ENCODE measurements around the gene SFTPB. TPM values are rescaled to one million over a fixed set of nuclear protein-coding genes. Genes with fewer than 3 reads are reported as not detected.

Gene SFTPB
- total RNA-seq, 1 donor from 2014 or later, result not detected

GRCh38 chr2:85652056-85652455 is 15.9 kb downstream of the SFTPB start:
- Mint-ChIP-seq H3K9me3 (no peaks in the 10 kb centered on the region), H3K4me1 (ENCODE audit: low read depth) (peaks cover 6% of the 10 kb centered on the region), H3K36me3 (ENCODE audit: low read depth) (peaks cover 41% of the 10 kb centered on the region), H3K27ac (no peak overlapping the region), H3K4me3 (no peak overlapping the region), H3K27me3 (ENCODE audit: insufficient read depth) (no peaks in the 10 kb centered on the region)
- intact Hi-C loops (cut with micrococcal nuclease), result no loop called here
- no peak for DNase-seq (ENCODE audit: low spot score)

DNA sequence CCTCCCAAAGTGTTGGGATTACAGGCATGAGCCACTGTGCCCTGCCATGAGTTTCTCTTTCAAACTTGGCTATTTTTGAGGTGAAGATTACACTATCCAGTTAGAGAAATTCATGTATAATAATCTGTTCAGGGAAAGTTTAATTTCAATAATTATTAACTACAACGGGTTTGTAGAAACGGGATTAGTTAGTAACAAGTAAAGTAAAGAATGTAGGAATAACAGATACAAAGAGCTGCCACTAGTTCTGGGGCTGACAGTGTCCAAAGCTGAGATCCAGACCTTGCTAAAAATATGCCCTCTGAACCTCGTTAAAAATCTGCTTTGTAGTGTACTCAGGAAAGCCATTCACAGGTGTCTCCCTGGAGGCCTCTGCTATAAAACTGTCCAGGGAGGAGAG is 16.9 kb downstream of the SFTPB start:
- Mint-ChIP-seq H3K9me3 (no peaks in the 10 kb centered on the region), H3K4me1 (ENCODE audit: low read depth) (peaks cover 6% of the 10 kb centered on the region), H3K27ac (no peak overlapping the region), H3K27me3 (ENCODE audit: insufficient read depth) (no peaks in the 10 kb centered on the region), H3K4me3 (no peak overlapping the region), H3K36me3 (ENCODE audit: low read depth) (peaks cover 44% of the 10 kb centered on the region)
- no peak for DNase-seq (ENCODE audit: low spot score)
- intact Hi-C loops (cut with micrococcal nuclease), result no loop called here

DNA sequence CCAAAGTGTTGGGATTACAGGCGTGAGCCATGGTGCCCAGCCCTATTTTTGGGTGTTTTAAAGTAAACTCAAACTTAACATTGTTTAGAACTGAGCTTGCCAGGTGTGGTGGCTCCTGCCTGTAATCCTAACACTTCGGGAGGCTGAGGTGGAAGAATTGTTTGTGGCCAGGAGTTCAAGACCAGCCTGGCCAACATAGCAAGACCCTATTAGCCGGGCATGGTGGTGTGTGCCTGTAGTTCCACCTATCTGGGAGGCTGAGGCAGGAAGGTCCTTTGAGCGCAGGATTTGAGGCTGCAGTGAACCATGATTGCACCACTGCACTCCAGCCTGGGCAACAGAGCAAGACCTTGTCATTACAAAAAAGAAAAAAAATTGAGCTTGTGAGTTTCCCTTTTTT is 17.5 kb downstream of the SFTPB start:
- DNase-seq (ENCODE audit: low spot score), result no peak
- Mint-ChIP-seq H3K4me1 (ENCODE audit: low read depth) (peaks cover 6% of the 10 kb centered on the region), H3K9me3 (no peaks in the 10 kb centered on the region), H3K4me3 (no peak overlapping the region), H3K36me3 (ENCODE audit: low read depth) (peaks cover 46% of the 10 kb centered on the region), H3K27ac (no peak overlapping the region), H3K27me3 (ENCODE audit: insufficient read depth) (no peaks in the 10 kb centered on the region)
- intact Hi-C loops (cut with micrococcal nuclease), result no loop called here

- no peak overlapping the region for H3K4me3 Mint-ChIP-seq
- H3K27ac Mint-ChIP-seq, result no peak overlapping the region
- intact Hi-C loops (cut with micrococcal nuclease), result no loop called here
- no peaks in the 10 kb centered on the region for H3K9me3 Mint-ChIP-seq
- H3K36me3 Mint-ChIP-seq (ENCODE audit: low read depth), result peaks cover 50% of the 10 kb centered on the region
- DNase-seq (ENCODE audit: low spot score), result no peak
- peaks cover 6% of the 10 kb centered on the region for H3K4me1 Mint-ChIP-seq (ENCODE audit: low read depth)
- H3K27me3 Mint-ChIP-seq (ENCODE audit: insufficient read depth), result no peaks in the 10 kb centered on the region
These were observed 18.5 kb downstream of the SFTPB start for GRCh38 chr2:85649201-85650190.

DNA sequence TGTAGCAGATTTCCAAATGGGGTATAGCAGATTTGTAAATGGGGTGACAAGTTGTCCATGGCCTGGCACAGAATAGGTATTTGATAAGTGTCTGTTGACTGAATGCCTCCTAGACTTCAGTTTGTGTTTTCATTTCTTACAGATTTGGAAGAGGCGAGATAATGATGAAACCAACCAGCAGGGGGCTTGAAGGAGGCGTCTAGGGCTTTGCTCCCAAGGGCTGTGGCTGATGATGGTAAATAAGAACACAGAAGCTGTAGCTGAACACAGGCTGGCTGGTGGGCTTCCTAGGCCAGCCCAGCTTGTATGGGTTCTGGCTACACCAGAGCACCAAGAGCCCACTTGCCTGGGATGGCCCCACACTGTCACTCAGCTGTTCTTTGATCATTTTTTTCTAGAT is 19.4 kb downstream of the SFTPB start:
- Mint-ChIP-seq H3K27me3 (ENCODE audit: insufficient read depth) (no peaks in the 10 kb centered on the region), H3K4me3 (no peak overlapping the region), H3K27ac (peak overlapping the region; percentile 22), H3K36me3 (ENCODE audit: low read depth) (peaks cover 49% of the 10 kb centered on the region), H3K4me1 (ENCODE audit: low read depth) (peaks cover 6% of the 10 kb centered on the region), H3K9me3 (no peaks in the 10 kb centered on the region)
- intact Hi-C loops (cut with micrococcal nuclease), result no loop called here
- DNase-seq (ENCODE audit: low spot score), result no peak

DNA sequence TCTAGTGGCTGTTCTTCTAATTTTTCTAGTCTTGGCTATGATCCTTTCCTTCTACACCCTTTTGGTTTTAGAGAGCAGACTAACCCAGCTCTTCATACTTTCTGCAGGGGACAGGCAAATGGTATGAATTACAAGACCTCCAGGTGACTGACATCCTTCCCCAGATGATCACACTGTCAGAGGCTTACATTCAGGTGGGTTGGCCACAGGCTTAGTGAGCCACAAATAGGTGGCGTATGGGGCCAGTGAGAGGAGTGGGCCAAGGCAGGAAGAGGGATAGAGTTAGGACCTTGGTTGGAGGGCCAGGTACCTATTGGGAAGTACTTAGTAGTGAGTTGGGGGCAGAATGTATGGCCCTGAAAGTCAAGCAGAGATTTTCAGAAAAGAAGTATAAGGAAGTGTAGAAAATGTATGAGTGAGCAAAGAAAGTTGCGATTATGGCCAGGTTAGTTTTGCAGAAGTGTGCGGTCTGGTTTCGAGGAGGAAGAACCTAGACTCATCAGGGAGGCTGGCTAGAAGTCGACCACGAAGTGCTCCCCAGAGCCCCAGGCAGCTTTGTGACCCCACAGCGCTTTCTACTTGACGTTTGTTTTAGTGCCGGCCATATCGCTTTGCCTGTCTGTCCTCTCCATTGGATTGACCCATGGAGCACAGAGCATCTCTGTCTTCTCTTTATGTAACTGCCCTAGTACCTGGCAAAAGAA is 20.0 kb downstream of the SFTPB start:
- Mint-ChIP-seq H3K27ac (no peak overlapping the region), H3K36me3 (ENCODE audit: low read depth) (peaks cover 47% of the 10 kb centered on the region), H3K9me3 (no peaks in the 10 kb centered on the region), H3K4me3 (no peak overlapping the region), H3K27me3 (ENCODE audit: insufficient read depth) (no peaks in the 10 kb centered on the region), H3K4me1 (ENCODE audit: low read depth) (peaks cover 8% of the 10 kb centered on the region)
- intact Hi-C loops (cut with micrococcal nuclease), result no loop called here
- no peak for DNase-seq (ENCODE audit: low spot score)

- DNase-seq (ENCODE audit: low spot score), result no peak
- Mint-ChIP-seq H3K4me3 (no peak overlapping the region), H3K9me3 (no peaks in the 10 kb centered on the region), H3K4me1 (ENCODE audit: low read depth) (peaks cover 22% of the 10 kb centered on the region), H3K27me3 (ENCODE audit: insufficient read depth) (no peaks in the 10 kb centered on the region), H3K36me3 (ENCODE audit: low read depth) (peaks cover 52% of the 10 kb centered on the region), H3K27ac (no peak overlapping the region)
- intact Hi-C loops (cut with micrococcal nuclease), result no loop called here
These were observed 21.8 kb downstream of the SFTPB start for GRCh38 chr2:85646166-85646565.

DNA sequence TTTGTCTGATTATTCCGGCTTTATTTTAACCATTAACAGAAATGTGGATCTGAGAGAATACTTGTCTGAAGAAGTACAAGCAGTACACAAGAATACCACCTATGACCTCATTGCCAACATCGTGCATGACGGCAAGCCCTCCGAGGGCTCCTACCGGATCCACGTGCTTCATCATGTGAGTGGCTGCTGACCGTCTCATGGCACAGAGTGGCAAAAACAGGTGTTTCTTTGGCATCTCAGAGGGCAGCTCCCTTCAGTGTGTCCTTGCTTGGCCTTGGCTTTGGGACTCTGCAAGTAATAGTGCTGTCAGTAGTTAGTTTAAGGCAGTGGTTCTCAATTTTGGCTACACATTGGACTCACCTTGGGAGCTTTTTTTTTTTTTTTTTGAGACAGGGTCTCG is 23.1 kb downstream of the SFTPB start:
- intact Hi-C loops (cut with micrococcal nuclease), result no loop called here
- Mint-ChIP-seq H3K27ac (no peak overlapping the region), H3K36me3 (ENCODE audit: low read depth) (peaks cover 59% of the 10 kb centered on the region), H3K4me3 (no peak overlapping the region), H3K9me3 (no peaks in the 10 kb centered on the region), H3K27me3 (ENCODE audit: insufficient read depth) (no peaks in the 10 kb centered on the region), H3K4me1 (ENCODE audit: low read depth) (peaks cover 27% of the 10 kb centered on the region)
- DNase-seq (ENCODE audit: low spot score), result no peak

DNA sequence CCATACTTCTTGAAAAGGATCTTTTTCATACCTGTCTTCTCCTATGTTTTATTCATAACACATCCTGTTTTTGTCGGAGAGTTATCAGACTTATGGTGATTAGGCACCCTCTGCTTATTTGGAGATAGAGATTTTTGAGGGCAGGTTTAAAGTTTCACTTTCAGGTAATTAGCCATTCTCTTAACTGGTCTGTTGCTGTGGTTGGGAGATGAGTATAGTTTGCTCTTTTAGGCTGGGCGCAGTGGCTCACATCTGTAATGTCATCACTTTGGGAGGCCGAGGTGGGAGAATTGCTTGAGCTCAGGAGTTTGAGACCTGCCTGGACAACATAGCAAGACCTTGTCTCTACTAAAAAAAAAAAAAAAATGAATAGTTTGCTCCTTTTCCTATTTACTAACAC is 25.3 kb downstream of the SFTPB start:
- Mint-ChIP-seq H3K27ac (no peak overlapping the region), H3K4me3 (no peak overlapping the region), H3K9me3 (no peaks in the 10 kb centered on the region), H3K27me3 (ENCODE audit: insufficient read depth) (no peaks in the 10 kb centered on the region), H3K4me1 (ENCODE audit: low read depth) (peaks cover 22% of the 10 kb centered on the region), H3K36me3 (ENCODE audit: low read depth) (peaks cover 54% of the 10 kb centered on the region)
- DNase-seq (ENCODE audit: low spot score), result no peak
- intact Hi-C loops (cut with micrococcal nuclease), result no loop called here

GRCh38 chr2:85635636-85636035 is 32.4 kb downstream of the SFTPB start:
- intact Hi-C loops (cut with micrococcal nuclease), result no loop called here

GRCh38 chr2:85635011-85635410 is 33.0 kb downstream of the SFTPB start:
- intact Hi-C loops (cut with micrococcal nuclease), result no loop called here
- Mint-ChIP-seq H3K27me3 (ENCODE audit: insufficient read depth) (no peaks in the 10 kb centered on the region), H3K4me3 (no peak overlapping the region), H3K9me3 (no peaks in the 10 kb centered on the region), H3K27ac (no peak overlapping the region), H3K36me3 (ENCODE audit: low read depth) (peaks cover 62% of the 10 kb centered on the region), H3K4me1 (ENCODE audit: low read depth) (peaks cover 12% of the 10 kb centered on the region)
- DNase-seq (ENCODE audit: low spot score), result no peak

More at GRCh38 chr2:85635636-85636035, 32.4 kb downstream of the SFTPB start:
- H3K27ac Mint-ChIP-seq, result peak overlapping the region; percentile 24
- no peak for DNase-seq (ENCODE audit: low spot score)
- H3K4me3 Mint-ChIP-seq, result no peak overlapping the region
- peaks cover 6% of the 10 kb centered on the region for H3K4me1 Mint-ChIP-seq (ENCODE audit: low read depth)
- H3K9me3 Mint-ChIP-seq, result no peaks in the 10 kb centered on the region
- H3K36me3 Mint-ChIP-seq (ENCODE audit: low read depth), result peaks cover 59% of the 10 kb centered on the region
- no peaks in the 10 kb centered on the region for H3K27me3 Mint-ChIP-seq (ENCODE audit: insufficient read depth)

- Mint-ChIP-seq H3K27me3 (ENCODE audit: insufficient read depth) (no peaks in the 10 kb centered on the region), H3K4me3 (no peak overlapping the region), H3K9me3 (no peaks in the 10 kb centered on the region), H3K4me1 (ENCODE audit: low read depth) (peaks cover 25% of the 10 kb centered on the region), H3K36me3 (ENCODE audit: low read depth) (peaks cover 55% of the 10 kb centered on the region), H3K27ac (no peak overlapping the region)
- intact Hi-C loops (cut with micrococcal nuclease), result no loop called here
- DNase-seq (ENCODE audit: low spot score), result no peak
These were observed 36.7 kb downstream of the SFTPB start for GRCh38 chr2:85631316-85631715.

DNA sequence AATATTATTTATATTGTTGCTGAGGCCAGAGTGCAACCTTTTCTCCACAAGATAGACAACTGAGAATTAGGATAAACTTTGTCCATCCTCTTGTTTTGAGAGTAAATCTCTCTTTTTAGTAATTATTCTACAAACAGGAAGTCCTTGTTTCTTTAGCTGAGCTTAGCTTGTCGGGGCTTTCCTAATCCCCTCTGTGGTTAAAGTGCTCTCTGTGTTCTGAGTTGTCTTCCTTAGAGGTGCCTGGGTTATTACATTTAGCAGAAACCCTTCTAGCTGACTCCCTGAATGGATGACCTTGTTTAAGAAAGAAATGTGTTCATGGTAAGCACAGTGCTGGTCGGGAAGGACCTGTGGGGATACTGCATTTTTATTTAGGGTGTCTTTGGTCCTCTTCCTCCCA is 39.3 kb downstream of the SFTPB start:
- Mint-ChIP-seq H3K4me1 (ENCODE audit: low read depth) (peaks cover 25% of the 10 kb centered on the region), H3K27ac (peak overlapping the region; percentile 79), H3K4me3 (peak overlapping the region; percentile 33), H3K36me3 (ENCODE audit: low read depth) (peaks cover 55% of the 10 kb centered on the region), H3K27me3 (ENCODE audit: insufficient read depth) (no peaks in the 10 kb centered on the region), H3K9me3 (no peaks in the 10 kb centered on the region)
- no peak for DNase-seq (ENCODE audit: low spot score)
- intact Hi-C loops (cut with micrococcal nuclease), result no loop called here

All from activated T-helper 1 cell treated with anti-CD3 and anti-CD28 coated beads, Interleukin-12 subunit alpha, Interleukin-12 subunit beta, Interleukin-2, Interleukin-4 antibody, amounts not matched to agents 30 ng/mL and 10 ng/mL and 1 ng/mL, durations not matched to agents 14 hours and 24 hours and 36 hours (primary cell).